H1 (cell line): ENCODE measurements around the gene BCO2. TPM values are rescaled to one million over a fixed set of nuclear protein-coding genes. Genes with fewer than 3 reads are reported as not detected.

Source experiments
- NANOG ChIP-seq: IDR thresholded peaks from 2 replicates; pipeline ENCODE4 v1.6.1; 2011; ENCODE audit warnings: low read length, low read depth, mild to moderate bottlenecking, inconsistent platforms; ENCODE audit not compliant: insufficient read depth, poor library complexity, severe bottlenecking
- SUZ12 ChIP-seq: fragments of 200-600 bp; sonication (generic); IDR thresholded peaks from 2 replicates; pipeline ENCODE4 v1.6.1; 2012; ENCODE audit warnings: mild to moderate bottlenecking, inconsistent platforms, low read length, moderate library complexity, mixed read lengths
- polyA plus RNA-seq, 7 experiments: library from polyadenylated mRNA; depleted of rRNA in 3 of 7; stranded (reverse) in 5 of 7; unstranded in 2 of 7; fragments of >200 nt in 5 of 7; fragments of 200-250 nt in 2 of 7; gene quantifications; 1 replicate in 5 of 7; 2 replicates in 1 of 7; 4 replicates in 1 of 7; pipeline versions ENCODE4 v1.2.1 to v1.2.3, GENCODE V29; 2011 to 2013; ENCODE audit warnings: missing spikeins in 2 of 7, mixed read lengths in 2 of 7
- total RNA-seq: library from RNA; stranded (reverse); fragmentation: NEBNext Ultra II Directional; extraction: Animal tissue kit (Norgen Biotek cat#: 25700); gene quantifications from 2 replicates; pipeline ENCODE4 v1.2.1, GENCODE V29; 2021

The BCO2 gene
- total and polyA plus RNA-seq, 2 of the 8 experiments (the other 6 are each of a cell fraction or from before 2014, with no cell fraction given) = 0.42 to 0.82 TPM

DNA sequence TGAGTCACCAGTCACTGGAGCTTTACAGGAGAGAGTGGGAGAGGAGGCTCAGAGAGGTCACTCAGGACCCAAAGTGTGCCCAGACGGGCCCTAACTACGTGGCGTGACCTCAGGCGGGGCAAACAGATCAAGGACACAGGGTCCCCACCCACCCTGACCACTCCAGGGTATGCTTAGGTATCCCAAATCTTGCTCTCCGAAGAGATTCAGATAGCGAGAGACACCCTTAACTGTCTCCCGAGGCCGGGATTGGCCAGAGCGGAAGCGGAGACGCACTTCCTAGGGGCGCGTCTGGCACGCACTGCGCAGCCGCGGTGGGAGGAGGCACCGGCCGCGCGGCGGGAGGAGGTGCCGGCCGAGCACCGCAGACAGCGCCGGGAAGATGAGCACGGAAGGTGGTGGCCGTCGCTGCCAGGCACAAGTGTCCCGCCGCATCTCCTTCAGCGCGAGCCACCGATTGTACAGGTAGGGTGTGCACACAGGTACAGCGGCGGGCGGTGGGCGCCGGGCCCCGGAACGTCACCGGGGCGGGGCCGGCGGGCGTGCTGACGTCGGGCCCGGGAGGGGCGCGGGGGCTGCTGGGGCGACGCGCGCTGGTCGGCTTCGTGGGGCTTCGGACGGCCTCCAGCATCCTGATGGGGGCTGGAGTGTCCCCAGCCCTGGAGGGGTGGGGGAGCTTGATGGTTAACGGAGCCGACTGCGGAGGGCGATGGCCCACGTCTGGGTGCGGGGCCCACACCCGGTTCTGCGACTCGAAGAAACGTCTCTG, 50.9 kb downstream of the BCO2 start, which contains the start of gene PTS (continued):
- no peak for TF ChIP-seq SUZ12
- no peak for TF ChIP-seq NANOG
